Stimulated activated CD4-positive, alpha-beta T cell treated with anti-CD3 and anti-CD28 coated beads, TNF-alpha, amount 100 ng/mL, for 48 hours (primary cell): Measurements from ENCODE around the gene PPP2R3B.
"Not testable (repeated sequence)": the region's sequence is repeated elsewhere in the genome, so short reads cannot be mapped to it uniquely, and the experiment has no call there.

Experiments used
- DNase-seq, 3 donors: peaks; one replicate each; pipeline ENCODE4 v3.0.0-alpha.2; 2020; ENCODE audit warnings: low read depth in 3 of 3

Gene PPP2R3B

DNA sequence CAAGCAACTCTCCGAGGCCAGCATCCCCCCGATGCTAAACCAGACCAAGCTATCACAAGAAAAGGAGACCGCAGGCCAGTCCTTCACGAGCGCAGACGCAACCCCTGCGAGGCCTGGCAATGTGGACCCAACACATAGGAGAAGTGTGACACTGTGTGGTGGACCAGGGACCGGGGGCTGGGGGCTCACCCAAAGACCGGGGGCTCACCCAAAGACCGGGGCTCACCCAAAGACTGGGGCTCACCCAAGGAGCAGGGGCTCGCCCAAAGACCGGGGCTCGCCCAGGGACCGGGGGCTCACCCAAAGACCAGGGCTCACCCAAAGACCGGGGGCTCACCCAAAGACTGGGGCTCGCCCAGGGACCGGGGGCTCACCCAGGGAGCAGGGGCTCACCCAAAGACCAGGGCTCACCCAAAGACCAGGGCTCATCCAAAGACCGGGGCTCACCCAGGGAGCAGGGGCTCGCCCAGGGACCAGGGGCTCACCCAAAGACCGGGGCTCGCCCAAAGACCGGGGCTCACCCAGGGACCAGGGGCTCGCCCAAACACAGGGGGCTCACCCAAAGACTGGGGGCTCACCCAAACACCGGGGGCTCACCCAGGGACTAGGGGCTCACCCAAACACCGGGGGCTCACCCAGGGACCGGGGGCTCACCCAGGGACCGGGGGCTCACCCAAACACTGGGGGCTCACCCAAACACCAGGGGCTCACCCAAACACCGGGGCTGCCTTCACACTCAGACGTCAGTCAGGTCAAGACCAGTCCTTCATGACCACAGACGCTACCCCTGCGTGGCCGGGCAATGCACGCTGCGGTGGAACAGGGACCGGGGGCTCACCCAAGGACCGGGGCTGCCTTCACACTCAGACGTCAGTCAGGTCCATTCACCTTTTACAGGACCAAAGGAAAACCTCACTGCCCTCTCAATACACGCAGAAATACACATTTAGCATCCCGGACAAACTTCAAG, 32.9 kb downstream of the PPP2R3B start:
- no peak for DNase-seq

DNA sequence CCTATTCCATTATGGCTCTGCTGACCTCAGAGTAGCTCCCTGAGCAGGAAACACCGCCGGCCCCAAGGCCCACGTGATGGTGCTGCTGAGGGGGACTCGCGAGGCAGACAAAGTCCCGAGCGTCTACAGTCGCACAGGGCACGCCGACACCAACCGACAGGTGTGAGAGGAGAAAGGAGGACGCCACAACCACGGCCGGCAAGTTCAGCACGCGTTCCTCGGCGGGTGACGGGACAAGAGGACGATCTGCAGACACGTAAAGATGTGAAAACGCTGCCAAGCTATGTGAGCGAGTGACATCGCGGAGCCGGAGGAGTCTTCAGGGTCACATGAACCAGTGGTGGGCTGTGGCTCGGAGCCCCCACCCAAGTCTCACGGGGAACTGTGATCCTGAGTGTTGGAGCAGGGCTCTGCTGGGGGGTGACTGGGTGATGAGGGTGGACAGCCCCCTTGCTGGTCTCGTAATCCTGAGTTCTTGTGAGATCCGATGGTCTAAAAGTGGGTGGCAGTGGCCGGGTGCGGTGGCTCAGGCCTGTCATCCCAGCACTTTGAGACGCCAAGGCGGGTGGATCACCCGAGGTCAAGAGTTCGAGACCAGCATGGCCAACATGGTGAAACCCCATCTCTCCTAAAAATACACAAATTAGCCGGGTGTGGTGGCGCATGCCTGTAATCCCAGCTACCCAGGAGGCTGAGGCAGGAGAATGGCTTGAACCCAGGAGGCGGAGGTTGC, 34.0 kb downstream of the PPP2R3B start:
- no peak for DNase-seq

DNA sequence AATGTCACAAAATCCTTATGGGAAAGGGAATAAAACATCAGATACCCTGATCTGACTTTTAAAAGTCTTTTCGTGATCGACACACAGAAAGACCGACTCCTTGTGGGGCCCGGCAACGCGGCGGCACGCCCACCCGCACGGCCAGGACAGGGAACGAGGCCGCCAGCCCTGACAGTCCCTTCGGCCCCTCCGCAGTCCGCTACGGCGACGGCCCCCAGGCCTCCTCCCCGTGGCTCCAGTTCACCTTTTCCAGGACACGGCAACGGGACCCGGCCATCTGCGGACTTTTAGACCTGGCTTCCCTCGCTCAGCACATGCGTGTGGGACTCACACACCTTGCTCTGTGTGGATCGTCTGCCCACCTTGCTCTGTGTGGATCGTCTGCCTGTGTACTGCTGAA, 34.5 kb downstream of the PPP2R3B start:
- DNase-seq, result no peak

DNA sequence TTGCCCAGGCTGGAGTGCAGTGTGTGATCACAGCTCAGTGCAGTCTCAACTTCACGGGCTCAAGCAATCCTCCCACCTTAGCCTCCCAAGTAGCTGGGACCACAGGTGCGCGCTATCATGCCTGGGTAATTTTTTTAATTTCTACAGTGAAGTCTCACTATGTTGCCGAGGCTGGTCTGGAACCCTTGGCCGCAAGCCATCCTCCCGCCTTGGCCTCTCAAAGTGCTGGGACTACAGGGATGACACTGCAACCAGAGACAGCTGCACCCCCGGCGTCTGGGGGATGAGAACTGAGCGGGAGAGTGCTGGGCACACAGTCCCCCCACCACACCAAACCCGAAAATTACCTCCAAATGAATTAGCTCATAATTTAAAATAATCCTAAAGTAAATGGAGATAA, 35.0 kb downstream of the PPP2R3B start:
- DNase-seq, result no peak

DNA sequence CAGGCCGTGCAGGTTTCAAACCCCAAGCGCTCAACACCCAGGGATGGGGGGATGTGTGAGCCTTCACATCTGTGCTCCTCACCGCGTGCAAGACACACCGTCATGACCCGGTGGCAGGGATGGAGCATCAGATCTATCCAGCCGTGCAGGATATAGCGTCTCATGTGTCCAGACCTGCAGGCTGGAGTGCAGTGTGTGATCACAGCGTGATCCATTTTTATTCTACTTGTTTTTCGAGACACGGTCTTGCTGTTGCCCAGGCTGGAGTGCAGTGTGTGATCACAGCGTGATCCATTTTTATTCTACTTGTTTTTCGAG, 35.4 kb downstream of the PPP2R3B start:
- not testable (repeated sequence) for DNase-seq

DNA sequence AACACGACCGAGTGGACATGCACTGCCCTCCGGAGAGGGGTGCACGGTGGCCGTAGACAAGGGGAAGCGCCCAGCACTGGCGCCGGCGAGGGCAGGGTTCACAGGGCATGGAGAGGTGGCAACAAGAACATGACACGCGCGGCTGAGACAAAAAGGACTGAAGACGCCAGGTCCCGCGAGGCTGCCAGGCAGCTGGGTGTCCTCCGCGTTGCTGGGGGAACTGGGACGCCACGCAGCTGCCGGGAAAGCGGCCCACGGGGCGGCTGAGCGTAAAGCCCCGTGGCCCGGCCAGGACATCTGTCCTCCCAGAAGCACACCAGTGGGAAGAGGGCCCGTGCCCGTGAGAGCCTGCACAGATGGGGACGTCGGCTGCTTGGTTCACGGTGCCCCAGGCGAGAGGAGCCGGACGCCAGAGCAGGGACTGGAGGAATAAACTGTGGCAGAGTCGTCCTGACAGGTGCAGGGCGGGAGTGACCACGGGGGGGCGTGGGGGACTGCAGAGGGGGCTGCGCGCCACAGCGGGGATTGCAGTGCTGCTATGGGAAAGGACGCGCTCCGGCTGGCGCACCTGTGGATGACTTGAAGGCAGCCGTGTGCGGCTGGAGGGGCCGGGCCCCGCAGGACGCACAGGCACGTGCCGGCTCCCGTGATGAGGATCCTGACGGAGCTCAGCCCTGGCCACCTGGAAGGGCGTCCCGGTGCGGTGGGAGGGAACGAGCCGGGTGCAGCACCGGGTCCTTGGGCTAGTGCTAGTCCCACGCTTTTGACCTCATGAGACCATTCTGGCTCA, 36.0 kb downstream of the PPP2R3B start:
- DNase-seq, result no peak

DNA sequence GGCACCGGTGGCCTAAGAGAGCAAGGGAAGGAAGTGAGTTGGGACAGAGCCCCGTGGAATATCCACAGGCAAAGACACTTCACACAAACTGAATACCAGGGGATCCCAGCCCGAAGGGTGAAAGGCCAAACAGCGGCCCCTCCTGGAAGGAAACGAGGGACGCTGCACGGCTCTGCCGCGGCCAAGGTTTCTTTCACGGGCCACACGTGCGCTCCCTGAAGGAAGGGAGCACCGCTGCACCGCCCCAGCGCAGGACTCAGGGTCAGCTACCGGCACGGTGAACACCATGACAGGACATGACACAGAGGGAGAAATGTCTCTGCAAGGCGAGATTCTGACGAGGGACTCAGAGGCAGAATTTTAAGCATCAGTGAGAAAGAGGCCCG, 36.6 kb downstream of the PPP2R3B start:
- no peak for DNase-seq

DNA sequence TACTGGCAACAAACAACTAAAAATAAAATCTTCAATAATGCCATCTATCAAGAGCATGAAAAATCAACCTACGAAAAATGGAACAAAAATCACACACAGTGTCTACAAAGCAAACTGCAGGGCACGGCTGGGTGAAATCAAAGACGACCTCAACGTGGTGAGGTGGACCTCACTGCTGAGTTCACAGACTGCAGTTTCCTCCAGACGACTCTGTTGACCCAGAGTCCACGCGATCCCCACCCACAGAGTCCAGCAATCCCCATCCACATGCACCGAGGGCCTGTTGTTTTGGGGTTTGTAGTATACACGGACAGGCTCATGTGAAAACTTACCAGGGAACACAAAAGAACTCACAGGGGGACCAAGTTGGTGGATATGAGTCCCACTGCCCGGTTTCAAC, 37.0 kb downstream of the PPP2R3B start:
- no peak for DNase-seq

DNA sequence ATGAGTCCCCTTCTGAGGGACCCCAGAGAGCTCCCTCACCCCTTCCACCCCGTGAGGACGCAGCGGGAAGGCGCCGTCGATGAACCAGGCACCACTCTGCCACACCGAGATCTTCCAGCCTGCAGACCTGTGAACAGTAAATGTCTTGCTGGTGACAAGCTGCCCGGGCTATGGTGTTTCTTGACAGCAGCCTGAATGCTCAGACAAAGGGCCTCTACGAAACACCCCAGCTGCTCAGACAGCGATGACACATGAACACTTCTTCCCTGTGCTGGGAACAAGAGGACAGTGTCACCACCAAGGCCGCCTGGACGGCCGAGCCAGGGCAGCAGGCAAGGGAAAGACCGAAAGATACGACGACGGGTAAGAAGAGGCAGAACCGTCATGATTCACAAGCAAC, 37.5 kb downstream of the PPP2R3B start:
- DNase-seq, result no peak

DNA sequence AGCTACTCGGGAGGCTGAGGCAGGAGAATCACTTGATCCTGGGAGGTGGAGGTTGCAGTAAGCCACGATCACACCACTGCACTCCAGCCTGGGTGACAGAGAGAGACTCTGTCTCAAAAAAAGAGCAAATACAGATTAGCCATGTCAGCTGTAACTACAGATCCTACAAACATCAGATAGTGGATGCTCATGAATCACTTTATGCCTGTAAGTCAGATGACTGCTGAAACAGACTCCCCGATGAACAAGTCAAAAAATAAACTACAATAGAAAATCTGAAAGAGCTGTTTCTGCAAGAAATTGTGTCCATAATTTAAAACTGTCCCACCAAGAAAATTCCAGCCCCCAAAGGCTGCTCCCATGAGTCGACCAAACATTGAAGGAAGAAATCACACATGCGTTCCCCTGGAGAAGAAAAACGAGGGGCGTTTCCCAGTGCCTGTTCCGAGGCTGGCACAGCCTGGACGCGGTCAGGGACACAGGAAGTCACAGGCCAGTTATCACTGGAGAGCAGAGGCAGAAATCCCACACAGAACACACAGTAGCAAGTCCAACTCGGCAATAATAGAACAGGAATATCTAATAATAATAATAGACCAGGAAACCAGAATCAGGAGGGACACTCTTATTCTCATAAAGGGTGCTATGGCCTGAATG, 38.1 kb downstream of the PPP2R3B start:
- no peak for DNase-seq

DNA sequence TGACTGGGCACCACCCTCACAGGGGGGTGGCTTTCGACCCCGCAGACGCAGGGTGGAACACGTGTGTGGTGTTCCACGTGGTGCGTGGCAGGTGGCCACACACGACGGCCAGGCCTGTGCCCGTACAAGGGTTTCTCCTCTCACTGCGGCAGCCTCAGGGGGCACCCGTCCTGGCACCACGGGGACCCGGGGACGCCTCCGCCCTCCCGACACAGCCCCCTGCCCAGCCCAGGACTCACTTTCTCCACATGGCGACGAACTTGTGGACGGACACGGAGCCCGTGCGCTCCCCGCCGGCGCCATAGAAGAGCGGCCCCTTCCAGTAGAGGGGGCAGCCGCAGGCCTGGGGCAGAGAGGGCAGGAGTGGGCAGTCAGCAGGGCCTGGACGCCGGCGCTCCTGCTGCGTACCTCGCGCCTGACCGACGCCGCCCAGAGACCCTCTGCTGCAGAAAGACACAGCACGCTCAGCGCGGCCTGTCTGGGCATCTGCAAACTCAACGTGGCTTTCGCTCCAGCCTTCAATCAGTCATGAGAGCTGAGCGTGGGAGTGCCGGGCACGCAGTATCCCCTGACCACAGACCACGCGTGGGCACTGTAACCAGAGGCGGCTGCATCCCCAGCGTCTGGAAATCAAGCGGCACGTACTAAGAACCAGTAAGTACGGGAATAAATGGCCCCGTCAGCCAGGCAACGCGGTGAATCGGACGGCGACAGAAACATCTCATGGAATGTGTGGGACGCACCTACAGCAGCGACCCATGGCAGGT, 39.2 kb downstream of the PPP2R3B start:
- no peak for DNase-seq

DNA sequence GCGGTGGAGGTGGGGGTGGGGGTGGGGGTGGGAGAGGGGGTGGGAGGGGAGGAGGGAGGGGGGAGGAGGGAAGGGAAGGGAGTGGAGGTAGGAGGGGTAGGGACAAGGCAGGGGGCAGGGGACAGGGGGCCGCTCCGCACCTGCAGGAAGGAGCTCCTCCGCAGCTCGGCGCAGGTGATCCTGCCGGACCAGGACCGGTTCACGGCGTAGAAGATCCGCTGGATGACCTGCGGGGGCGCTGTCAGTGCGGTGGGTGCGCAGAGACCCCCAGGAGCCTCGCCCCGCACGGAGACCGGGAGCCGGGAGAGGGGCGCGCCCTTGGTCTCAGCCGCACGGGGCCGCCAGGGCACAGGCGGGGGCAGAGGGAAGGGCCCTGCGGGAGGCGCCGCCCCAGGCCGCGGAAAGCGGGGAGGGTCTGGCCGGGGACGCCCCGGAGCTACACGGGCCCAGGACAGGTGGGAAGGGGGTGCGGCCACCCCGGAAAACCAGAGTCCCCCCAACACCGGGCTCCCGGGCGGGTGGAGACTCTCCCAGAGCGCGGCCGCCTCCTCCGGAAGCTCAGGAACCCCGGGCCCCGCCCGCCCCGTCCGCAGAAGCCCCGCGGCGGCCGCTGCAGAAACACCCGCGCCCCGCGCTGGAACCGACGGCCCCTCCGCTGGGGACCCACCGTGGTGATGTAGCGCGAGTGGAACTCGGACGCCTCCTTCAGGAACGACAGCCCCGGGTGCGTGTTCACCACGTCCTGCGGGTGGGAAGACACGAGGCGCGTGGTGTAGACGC, 40.5 kb downstream of the PPP2R3B start:
- no peak for DNase-seq

DNA sequence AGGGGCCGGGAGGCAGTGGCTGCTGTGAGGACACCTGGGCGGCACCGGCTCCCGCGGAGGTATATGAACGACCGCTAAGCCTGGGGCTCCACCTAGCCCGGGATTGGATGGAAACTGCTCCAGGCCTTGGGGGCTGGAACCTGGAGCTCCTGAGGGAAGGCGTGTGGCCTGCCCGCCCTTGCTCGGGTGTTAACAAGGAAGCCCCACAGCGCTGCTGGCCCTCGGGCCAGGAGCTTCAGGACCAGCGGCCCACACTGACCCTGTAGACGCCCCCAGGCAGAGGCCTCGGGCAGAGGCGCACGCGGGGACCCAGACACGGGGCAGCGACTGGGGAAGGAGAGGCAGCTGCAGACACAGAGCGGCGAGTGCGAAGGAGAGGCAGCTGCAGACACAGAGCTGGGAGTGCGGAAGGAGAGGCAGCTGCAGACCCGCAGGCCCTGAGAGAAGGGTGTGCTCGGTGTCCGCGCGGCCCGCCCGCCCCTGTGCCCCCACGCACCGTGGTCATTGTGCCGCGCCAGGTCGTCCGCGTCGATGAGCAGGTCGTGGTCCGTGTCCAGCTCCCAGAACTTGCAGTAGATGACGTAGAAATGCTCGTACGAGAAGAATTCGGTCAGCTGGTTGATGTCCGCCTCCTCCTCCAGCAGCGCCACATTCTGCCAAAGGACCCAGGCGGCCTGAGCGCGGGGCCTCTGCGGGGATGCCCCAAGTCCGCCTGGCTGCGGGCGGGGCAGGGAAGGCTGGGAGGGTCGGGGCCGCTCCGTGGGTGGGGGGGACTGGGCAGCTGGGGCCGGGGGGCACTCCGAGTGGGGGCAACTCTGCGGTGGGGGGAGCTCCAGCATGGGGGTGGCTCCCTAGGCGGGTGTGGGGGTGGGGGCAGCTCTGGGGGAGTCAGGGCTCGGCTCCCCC, 41.4 kb downstream of the PPP2R3B start:
- DNase-seq, result no peak

DNA sequence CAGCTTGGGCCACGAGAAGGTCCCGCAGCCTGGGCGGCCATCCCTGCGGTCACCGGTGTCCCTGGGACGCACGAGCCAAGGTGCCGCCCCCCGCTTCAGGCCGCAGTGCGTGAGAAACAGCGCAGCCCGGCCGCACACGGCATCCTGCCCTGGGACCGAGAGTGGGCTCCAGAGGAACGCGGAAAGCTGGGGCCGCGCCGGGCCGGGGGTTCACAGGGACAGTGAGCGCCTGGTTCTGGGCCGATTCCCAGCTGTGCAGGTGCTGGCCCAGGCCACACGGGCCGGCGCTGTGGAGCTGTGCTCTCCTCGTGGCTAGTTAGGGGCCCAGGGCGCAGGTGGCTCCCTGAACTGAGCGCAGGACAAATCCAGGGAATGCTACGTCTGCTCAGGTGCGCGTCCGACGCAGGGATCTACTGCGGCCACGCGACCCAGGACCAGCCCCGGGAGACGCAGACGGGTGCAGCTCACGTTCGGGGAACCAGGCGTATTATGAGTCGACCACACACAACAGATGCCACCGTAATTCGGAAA, 42.3 kb downstream of the PPP2R3B start:
- no peak for DNase-seq

DNA sequence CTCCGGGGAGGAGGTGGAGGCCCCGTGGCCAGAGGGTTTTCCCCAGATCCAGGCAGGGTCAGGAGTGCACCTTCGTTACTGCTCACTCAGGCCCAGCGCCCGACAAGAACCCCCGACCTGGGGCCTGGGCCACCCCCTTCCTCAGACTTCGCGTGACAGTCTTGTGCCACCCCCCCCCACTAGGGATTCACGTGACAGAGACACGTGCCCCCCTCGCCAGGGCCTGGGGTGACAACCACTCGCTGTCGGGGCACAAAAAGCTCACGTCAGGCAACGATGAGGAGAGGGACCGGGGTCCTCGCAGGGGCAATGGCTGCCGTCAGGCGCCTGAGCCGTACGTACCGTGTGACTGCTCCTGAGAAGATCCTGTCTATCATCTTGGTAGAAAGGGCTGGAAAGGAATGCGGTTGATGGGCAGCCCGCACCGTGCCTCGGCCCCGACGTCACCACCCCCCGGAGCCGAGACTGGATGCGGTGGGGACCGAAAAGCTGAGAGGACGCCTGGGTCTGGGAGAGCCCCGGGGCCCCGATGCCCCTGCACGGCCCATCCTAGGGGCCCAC, 45.1 kb downstream of the PPP2R3B start:
- DNase-seq, result no peak

DNA sequence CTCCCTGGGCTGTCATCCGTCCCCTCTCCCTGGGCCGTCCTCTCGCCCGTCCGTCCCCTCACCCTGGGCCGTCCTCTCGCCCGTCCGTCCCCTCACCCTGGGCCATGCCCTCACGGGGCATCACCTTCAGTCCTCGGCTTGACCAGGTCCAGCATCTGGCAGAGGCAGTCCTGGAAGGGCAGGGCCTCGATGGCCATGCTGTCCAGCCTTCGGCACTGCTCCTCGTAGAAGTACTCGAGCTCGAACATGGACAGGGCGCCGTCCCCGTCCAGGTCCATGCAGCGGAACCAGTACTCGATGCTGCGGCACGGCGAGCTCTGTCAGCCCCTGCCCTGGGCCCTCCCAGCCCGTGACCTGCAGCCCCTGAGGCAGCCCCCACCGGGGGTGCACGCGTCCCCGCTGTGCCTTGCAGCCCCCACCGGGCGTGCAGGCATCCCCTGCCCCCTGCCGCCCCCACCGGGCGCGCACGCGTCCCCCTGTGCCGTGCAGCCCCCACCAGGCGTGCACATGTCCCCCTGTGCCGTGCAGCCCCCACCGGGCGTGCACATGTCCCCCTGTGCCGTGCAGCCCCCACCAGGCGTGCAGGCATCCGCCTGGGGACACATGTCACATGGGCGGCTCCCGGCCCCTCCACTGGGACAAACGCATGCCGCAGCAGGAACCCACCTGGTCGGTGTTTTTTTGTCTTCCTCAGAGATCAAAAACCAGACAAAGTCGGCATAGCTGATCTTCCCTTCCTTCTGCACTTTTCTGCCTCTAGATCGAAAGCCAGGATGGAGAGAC, 45.9 kb downstream of the PPP2R3B start:
- no peak for DNase-seq

DNA sequence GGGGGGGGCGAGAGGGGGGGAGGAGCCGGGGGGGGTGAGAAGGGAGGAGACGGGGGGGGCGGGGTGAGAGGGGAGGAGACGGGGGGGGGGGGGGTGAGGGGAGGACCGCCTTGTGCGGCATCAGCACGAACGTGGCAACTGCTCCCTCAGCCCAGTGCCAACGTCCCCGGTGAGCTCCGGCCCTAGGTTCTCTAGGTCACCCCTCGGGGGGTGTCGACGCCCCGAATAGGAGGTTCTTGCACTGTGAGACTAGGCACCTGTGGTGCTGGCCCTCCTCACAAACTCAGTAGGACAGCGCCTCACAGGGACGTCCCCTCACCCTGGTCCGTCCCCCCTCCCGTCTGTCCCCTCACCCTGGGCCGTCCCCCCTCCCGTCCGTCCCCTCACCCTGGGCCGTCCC, 46.6 kb downstream of the PPP2R3B start:
- no peak for DNase-seq

DNA sequence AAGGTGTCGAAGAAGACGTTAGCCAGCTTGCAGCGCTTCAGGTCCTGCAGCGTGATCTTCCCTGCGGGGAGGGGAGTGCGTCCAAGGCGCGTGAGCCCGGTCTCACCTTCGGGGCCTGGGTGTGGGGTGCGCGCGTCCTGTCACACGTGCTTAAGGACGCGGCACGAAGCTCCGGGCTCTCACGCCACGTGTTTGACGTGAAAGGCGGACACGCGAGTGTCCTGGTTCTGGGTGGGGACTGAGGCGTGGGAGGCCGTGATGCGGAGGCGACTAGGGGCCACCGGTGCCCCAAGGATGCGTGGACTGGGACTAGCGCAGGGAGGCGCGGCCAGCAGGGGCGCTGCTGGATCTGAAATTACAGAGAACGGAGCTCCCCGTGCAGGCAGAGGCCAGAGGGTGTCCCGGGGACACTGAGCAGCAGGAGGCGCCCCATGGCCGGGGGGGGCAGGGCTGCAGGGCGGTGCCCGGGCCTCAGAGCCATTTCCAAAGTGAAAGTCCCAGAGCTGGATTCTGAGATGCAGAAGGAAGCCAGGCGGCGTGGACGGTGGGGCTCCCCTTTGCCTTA, 47.8 kb downstream of the PPP2R3B start:
- DNase-seq, result no peak
